ENCODE measurements around the gene DDX3X. TPM values are rescaled to one million over a fixed set of nuclear protein-coding genes. Genes with fewer than 3 reads are reported as not detected.

DDX3X gene
- total RNA-seq, 1 experiment from 2014 or later, result 266 TPM

- ATAC-seq, result no peak
- BruUV-seq (replicated peaks), result no TSS peak
Measured at GRCh38 chrX:41326431-41326830, 7.5 kb upstream of the DDX3X start.

GRCh38 chrX:41327341-41327740, 6.6 kb upstream of the DDX3X start:
- ATAC-seq, result no peak

More at GRCh38 chrX:41326431-41326830, 7.5 kb upstream of the DDX3X start:
- H3K27me3 ChIP-seq (ENCODE audit: control insufficient read depth, insufficient read depth, low read length), result no peaks in the 10 kb centered on the region
- ChIA-PET POLR2A (no interaction called here), CTCF (no interaction called here)
- no peaks in the 10 kb centered on the region for H3K9me3 ChIP-seq (ENCODE audit: control insufficient read depth, insufficient read depth, low read depth, low read length)
- H3K27ac ChIP-seq (ENCODE audit: low read length), result no peak overlapping the region
- H3K36me3 ChIP-seq (ENCODE audit: control insufficient read depth, insufficient read depth, low read length), result no peaks in the 10 kb centered on the region
- DNase-seq (ENCODE audit: low read depth, low spot score), result no peak
- intact Hi-C loops (cut with micrococcal nuclease; ENCODE audit: unreplicated experiment), result no loop called here
- H3K4me1 ChIP-seq (ENCODE audit: control insufficient read depth, insufficient read depth, low read length), result peaks cover 4% of the 10 kb centered on the region
- TF ChIP-seq REST (IDR thresholded peaks at IDR 0.05; ENCODE audit: insufficient read depth in 1 of 2, low read depth in 2 of 2, low read length in 1 of 2) (no peak), POLR2AphosphoS5 (IDR thresholded peaks at IDR 0.05; ENCODE audit: low read depth, low read length) (no peak), SIN3A (IDR thresholded peaks at IDR 0.05; ENCODE audit: borderline replicate concordance, insufficient read depth, low read depth, low read length) (no peak)
- H3K4me3 ChIP-seq (ENCODE audit: low read depth in 2 of 2, low read length in 2 of 2), result no peak overlapping the region
- in situ Hi-C loops (cut with HindIII; ENCODE audit: low pct_unique_long_range_greater_than_20kb, low sequenced_read_pairs), result no loop called here

More at GRCh38 chrX:41327341-41327740, 6.6 kb upstream of the DDX3X start:
- CTCF ChIA-PET, result no interaction called here
- POLR2A ChIA-PET, result no interaction called here
- Histone ChIP-seq H3K9me3 (ENCODE audit: control insufficient read depth, insufficient read depth, low read depth, low read length) (no peaks in the 10 kb centered on the region), H3K4me1 (ENCODE audit: control insufficient read depth, insufficient read depth, low read length) (peaks cover 4% of the 10 kb centered on the region), H3K4me3 (ENCODE audit: low read depth in 2 of 2, low read length in 2 of 2) (no peak overlapping the region), H3K27ac (ENCODE audit: low read length) (no peak overlapping the region), H3K27me3 (ENCODE audit: control insufficient read depth, insufficient read depth, low read length) (no peaks in the 10 kb centered on the region), H3K36me3 (ENCODE audit: control insufficient read depth, insufficient read depth, low read length) (no peaks in the 10 kb centered on the region)
- no peak for DNase-seq (ENCODE audit: low read depth, low spot score)
- intact Hi-C loops (cut with micrococcal nuclease; ENCODE audit: unreplicated experiment) (no loop called here), in situ Hi-C loops (cut with HindIII; ENCODE audit: low pct_unique_long_range_greater_than_20kb, low sequenced_read_pairs) (no loop called here)
- TF ChIP-seq CTCF (IDR thresholded peaks at IDR 0.05) (no peak), REST (IDR thresholded peaks at IDR 0.05; ENCODE audit: insufficient read depth in 1 of 2, low read depth in 2 of 2, low read length in 1 of 2) (no peak), POLR2AphosphoS5 (IDR thresholded peaks at IDR 0.05; ENCODE audit: low read depth, low read length) (no peak), TCF7L2 (IDR thresholded peaks at IDR 0.05; ENCODE audit: low read depth, low read length) (no peak), SIN3A (IDR thresholded peaks at IDR 0.05; ENCODE audit: borderline replicate concordance, insufficient read depth, low read depth, low read length) (no peak)
- BruUV-seq (replicated peaks), result no TSS peak

All from Panc1 (cell line).